Stimulated activated CD8-positive, alpha-beta memory T cell treated with anti-CD3 and anti-CD28 coated beads, Interleukin-7, amount 100 ng/mL, for 1 hour (primary cell): Measurements from ENCODE around the gene PSMD9.
"Not testable (repeated sequence)": the region's sequence is repeated elsewhere in the genome, so short reads cannot be mapped to it uniquely, and the experiment has no call there.

Experiments used
- DNase-seq, 2 donors: peaks; one replicate each; pipeline ENCODE4 v3.0.0-alpha.2; 2020; ENCODE audit warnings: low read depth in 2 of 2

Gene PSMD9

DNA sequence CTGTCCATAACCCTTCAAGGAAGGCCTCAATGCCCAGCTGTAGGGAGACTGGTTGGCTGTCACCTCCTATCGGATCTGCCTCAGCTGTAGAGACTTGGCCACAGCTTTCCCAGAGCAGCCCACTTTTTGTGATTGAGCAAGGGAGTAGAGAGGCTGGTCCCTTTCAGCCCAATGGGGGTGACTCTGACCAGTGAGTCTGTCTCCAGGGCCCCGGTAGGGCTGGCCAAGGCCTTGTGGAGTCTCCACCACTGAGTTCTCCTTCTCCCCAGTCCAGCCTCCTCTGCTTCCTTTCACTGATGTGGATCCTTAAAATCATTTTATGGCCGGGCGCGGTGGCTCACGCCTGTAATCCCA lies 15.4 kb upstream of the PSMD9 start:
- DNase-seq = no peak

DNA sequence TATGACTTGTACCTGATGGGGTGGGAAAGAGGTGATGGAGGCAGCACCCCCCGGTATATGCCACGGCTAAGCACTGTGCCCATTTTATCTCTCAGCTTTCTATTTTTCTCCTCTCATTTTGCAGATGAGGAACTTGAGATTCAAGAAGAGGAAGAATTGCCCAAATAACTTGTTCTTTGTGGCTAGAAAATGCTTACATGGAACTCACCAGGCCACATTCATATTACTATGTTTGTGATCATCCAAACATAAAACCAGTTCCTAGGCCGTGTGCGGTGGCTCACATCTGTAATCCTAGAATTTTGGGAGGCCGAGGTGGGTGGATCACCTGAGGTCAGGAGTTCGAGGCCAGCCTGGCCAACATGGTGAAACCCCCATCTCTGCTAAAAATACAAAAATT lies 14.5 kb upstream of the PSMD9 start:
- no peak for DNase-seq

DNA sequence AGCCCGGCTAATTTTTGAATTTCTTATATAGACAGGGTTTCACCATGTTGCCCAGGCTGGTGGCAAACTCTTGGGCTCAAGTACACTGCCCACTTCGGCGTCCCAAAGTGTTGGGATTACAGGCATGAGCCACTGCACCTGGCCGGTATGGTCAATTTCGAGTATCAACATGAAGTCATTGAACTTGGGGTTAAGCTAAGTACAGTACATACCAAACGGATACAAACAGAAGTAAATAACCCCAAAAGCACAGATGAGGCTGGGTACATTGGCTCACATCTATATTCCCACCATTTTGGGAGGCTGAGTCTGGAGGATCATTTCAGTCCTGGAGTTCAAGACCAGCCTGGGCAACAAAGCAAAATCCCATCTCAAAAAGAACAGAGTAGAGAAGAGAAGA lies 13.0 kb upstream of the PSMD9 start:
- no peak for DNase-seq

DNA sequence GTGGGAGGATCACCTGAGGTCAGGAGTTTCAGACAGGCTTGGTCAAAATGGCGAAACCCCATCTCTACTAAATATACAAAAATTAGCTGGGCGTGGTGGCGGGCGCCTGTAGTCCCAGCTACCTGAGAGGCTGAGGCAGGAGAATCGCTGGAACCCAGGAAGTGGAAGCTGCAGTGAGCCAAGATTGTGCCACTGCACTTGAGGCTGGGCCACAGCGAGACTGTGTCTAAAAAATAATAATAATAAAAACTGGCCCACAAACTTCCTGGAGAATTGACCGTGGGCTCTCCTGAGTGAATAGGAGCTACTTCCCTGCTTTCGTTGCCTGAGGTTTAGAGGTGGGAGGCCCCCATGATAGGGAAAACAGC lies 12.5 kb upstream of the PSMD9 start:
- not testable (repeated sequence) for DNase-seq

DNA sequence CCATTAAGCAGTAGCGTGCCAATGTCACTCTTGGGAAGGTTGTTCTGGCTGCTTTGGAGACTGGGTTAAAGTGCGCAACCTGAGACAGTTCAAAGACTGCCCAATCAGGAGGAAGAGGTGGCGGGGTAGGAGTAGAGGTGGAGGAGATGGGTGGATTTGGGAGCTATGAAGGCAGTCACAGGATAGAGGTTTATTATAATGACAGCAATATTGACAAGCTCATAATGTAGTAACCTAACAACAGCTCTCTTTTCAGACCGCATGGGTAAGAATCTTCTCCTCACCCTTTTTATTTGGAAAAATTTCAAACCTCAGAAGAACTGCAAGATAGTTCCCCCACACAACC lies 5.3 kb upstream of the PSMD9 start:
- no peak for DNase-seq

DNA sequence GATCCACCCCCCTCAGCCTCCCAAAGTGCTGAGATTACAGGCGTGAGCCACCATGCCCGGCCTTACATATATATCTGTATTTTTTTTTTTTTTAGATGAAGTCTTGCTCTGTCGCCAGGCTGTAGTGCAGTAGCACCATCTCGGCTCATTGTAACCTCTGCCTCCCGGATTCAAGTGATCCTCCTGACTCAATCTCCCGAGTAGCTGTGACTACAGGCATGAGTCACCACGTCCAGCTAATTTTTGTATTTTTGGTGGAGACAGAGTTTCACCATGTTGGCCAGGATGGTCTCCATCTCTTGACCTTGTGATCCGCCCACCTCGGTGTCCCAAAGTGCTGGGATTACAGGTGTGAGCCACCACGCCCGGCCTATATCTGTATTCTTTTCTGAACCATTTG lies 3.5 kb upstream of the PSMD9 start:
- DNase-seq = not testable (repeated sequence)

DNA sequence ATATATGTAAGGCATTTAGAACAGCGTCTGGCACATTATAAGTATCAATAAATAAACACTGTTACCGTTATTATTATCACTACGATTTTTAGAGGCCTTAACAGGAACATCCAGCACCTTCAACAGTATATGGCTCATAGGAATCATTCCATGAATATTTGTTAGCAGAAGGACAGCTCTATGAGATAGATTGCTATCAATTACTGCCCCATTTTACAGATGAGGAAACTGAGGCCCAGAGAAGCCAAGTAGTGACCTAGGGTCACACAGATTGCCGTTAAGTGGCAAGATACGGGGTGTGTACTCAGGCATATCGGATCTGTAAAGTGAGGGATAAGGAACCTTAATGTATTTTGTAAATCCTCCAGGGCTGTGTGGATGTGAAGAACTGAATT lies 510 bp upstream of the PSMD9 start:
- DNase-seq = no peak

DNA sequence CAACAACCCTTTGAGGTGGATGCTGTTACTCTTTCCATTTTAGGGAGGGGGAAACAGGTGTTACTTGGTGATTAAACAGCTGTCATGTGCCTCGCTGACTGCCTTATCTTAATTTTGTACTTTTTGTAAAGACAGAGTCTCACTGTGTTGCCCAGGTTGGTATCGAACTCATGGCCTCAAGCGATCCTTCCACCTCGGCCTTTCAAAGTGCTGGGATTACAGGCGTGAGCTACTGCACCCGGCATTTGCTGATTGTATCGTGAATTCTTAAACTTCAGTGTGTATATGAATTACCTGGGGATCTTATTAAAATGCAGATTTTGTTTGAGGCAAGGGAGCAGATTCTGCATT lies 659 bp downstream of the PSMD9 start:
- DNase-seq = no peak

DNA sequence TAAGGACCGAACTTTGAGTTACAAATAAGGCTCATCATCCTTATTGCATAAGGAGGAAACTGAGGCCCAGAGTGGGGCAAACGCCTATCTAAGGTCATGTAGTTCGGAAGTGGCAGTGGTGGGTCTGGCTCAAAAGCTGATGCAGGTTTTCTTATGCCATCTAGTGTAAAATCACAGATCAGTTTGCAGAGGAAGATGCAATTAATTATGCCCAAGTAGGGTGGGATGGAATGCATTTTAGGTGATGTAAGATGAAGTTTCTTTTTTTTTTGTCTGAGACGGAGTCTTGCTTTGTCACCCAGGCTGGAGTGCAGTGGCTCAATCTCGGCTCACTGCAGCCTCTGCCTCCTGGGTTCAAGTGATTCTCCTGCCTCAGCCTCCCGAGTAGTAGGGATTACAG lies 1.1 kb downstream of the PSMD9 start:
- DNase-seq = not testable (repeated sequence)

DNA sequence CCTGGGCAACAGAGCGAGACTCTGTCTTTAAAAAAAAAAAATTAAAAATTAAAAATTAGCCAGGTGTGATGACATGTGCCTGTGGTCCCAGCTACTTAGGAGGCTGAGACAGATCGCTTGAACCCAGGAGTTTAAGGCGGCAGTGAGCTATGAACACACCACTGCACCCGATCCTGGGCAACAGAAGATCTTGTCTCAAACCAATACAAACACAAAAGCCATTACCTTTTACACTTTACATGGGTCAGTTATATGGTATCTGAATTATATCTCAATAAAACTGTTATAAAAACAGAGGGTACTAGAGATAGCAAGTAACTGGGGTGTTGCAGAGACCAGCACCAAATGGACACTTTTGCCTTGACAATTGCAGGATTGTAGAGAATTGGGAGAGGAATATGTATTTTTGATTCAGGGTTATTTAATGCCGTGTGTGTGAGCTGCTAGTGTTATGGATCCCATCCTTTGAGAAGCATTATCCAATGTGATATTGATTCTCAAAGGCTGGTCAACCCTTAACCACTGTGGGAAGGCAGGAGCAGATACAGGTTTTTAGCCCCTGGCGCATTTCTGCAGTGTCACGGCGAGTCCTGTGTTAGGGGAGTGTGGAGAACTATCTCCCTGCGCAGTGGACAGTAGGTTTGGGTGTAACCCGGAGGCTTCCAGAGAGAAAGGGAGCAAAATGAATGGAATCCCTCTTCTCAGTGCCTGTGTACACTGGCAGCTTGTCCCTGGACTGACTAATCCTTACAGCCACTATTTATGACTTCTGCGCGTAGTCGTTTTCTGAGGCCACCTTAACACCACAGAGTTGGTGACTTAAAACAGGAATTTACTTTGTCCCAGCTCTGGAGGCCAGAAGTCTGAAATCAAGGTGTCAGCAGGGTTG lies 4.3 kb downstream of the PSMD9 start:
- no peak for DNase-seq

DNA sequence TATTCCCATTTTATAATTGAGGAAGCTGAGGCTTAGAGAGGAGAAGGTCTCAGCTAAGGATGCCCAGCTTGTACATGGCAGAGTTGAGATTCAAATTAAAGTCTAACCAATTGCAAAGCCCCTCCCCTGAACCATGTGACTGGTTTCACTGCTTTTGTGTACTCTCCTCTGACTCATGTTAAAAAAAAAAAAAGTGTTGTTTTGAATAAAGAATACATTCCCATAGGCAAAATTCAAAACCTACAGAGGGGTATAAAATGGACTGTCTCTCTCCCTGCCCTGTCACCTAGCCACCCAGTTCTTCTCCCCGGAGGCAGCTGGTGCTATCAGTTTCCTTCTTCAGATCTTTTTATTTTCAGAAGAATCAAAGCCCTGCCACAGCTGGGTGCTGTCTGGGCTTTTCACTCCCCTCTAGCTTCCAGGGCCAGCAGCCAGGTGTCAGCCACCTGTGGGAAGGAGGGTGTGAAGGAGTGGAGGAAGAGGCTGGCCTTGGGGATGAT lies 5.4 kb downstream of the PSMD9 start:
- no peak for DNase-seq

DNA sequence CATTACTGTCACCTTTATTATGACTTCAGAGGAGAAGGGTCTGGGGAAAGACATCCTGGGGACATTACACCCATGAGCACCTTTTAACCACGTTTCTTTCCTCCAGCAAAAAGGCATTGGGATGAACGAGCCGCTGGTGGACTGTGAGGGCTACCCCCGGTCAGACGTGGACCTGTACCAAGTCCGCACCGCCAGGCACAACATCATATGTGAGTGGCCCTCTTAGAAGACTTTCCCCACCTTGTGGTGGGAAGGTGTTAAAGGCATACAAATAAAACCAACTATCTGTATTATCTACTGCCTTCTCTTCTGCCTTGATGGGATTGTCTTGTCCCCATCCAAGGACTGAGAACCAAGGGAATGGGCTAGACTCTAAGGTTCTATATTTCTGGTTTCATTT lies 6.0 kb downstream of the PSMD9 start:
- DNase-seq = no peak

DNA sequence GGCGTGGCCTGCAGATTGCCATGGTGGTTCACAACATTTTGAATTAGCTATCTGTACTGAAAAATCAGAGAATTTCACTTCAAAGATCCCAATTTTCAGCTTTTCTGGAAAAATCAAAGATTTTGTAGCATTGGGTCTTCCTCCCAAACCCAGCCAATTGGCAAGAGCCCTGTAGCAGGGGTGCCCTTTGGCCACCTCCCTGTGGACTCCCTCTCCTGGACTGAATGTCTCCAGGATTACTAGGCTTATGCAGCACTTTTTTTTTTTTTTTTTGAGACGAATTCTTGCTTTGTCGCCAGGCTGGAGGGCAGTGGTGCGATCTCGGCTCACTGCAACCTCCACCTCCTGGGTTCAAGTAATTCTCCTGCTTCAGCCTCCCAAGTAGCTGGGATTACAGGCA lies 9.7 kb downstream of the PSMD9 start:
- no peak for DNase-seq

DNA sequence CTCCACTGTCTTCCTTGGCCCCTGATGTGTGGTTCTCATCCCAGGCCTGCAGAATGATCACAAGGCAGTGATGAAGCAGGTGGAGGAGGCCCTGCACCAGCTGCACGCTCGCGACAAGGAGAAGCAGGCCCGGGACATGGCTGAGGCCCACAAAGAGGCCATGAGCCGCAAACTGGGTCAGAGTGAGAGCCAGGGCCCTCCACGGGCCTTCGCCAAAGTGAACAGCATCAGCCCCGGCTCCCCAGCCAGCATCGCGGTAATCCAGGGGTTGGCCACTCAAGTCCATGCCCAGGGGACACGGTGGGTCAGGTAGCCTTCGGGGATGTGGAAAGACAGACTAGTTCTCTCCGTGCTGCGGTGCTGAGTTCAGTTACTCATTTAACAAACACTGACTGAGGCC lies 11.0 kb downstream of the PSMD9 start:
- DNase-seq = no peak

DNA sequence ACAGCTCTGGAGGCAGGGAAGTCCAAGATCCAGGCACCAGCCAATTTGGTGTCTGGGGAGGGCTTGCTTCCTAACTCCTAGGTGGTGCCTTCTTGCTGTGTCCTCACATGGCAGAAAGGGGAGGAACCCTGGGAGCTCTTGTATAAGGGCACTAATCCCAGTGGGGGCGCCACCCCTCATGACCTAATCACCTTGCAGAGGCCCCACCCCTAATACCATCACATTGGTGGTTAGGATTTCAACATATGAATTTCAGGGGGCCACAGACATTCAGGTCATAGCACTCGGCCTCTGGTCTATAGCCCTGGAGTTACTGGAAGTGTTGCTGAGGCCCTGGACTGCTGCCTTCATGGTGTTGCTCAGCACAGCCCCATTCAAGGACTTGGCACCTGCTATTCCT lies 14.6 kb downstream of the PSMD9 start:
- DNase-seq = no peak

DNA sequence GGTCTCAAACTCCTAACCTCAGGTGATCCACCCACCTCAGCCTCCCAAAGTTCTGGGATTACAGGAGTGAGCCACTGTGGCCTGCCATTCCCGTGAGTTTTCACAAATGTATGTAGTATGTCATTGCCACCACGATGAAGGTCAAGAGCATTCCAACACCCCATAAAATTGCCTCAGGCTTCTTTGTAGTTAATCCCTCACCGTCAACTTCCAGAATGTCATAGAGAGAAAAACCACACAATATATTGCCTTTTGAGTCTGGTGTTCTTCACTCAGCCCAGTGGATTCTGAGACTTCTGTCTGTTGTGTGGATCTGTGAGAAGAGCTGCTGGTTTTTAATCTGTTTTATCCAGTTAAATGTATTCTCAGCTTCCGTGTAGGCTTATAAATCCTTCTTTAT lies 17.2 kb downstream of the PSMD9 start:
- DNase-seq = no peak

DNA sequence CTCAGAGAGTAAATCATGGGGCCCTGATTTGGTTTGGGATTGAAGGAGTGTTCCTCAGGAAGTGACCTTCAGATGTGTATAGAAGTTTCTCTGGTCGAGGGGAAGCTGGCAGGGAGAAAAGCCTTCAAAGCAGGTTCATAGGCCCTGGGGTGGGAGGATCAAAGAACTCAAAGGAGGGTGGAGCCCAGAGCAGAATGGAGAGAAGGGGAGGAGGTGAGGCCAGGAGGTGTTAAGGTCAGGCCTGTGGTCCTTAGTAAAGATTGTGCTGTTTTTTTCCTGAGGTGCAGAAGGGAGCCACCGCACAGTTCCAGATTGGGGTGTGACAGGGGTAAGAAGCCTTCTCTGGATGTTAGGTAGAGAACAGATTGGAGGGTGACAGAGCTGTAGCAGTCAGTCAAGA lies 20.1 kb downstream of the PSMD9 start:
- DNase-seq = no peak

DNA sequence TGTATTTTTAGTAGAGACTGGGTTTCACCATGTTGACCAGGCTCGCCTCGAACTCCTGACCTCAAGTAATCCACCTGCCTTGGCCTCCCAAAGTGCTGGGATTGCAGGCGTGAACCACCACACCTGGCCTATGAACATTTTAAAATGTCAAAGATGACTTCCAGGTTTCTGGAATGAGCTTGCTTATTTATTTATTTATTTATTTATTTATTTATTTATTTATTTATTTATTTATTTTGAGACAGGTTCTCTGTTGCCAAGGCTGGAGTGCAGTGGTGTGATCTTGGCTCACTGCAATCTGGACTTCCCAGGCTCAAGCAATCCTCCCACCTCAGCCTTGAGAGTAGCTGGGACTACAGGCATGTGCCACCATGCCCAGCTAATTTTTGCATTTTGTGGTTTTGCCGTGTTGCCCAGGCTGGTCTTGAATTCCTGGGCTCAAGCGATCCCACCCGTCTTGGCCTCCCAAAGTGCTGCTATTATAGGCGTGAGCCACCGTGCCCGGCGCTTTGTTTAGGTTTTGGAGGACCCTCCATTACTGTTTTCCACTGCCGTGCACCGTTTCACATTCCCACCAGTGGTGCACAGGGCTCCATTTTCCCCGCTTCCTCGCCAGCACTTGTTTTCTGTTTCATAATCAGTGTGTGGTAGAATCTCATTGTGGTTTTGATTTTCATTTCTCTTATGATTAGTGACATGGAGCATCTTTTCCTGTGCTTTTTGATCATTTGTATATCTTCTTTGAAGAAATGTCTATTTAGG lies 23.4 kb downstream of the PSMD9 start:
- no peak for DNase-seq

DNA sequence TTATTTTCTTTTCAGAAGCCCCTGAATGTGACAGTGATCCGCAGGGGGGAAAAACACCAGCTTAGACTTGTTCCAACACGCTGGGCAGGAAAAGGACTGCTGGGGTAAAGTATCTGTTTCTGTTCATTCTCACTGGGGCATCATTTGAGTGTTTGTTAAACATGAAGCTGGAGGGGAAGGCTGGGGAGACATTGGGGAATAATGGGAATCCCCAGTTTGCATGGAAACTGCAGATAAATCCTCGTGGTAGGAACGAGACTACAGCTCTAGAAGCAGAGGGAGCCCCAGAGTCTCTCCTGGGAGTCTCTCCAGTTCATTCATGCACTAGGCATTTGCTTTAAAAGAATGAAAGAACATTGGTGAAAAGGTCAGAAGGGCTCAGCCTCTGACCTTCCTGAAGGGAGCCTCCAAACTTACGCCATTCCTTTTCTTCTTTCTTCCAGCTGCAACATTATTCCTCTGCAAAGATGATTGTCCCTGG lies 27.3 kb downstream of the PSMD9 start:
- DNase-seq = no peak

DNA sequence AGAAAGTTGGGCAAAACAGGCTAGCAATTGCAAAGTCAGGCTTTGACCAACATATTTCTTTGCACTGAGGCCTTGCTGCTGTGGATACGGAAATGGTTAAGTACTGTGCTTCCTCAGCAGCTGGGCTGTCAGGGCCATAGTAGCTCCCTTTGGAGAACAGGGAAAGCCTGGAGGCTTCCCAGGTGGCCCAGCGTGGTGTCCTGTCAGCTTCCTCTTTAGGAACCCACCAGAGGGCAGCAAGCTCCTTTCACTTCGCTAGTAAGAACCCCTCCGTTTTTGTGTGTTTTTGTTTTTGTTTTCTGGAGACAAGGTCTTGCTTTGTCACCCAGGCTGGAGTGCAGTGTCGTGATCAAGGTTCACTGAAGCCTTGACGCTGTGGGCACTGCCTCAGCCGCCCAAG lies 28.1 kb downstream of the PSMD9 start:
- DNase-seq = no peak

DNA sequence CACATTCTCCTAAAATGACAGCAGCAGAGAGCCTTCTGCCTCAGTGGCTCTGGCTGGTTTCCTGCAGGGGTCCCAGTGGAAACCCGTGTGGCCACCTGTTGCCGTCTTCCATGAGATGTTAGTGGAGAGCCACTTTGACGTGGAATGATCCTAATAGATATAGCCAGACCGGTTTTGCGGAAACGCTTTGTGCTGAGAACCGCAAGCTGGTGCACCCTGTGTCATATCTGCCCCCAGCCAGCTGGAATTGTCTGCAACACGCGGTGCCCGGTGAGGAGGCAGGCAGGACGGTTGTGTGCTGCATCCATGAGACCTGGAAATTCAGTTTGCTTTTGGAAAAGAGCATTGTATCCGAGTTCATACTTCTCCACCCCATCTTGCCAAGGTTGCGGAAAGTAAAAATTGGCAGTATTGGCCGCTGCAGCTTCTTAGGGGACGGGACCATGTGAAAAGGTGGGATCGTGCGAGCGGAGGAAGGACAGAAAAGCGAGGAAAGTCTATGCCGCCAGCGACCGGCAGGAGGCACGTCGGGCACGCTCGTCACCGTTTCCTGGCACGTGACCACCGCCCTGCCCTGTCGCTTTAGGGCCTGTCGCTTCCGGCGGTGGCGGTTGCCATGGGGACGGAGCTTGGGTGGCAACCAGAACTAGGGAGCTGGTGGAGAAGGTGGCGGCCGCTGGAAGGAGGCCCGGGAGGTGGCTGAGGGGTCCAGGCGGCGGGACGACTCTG lies 29.5 kb downstream of the PSMD9 start, which contains the start of gene CFAP251:
CFAP251 (plus strand) TSS at position 643 of the 729 bp plus-strand sequence. CDS start 2,714 bp downstream, outside the sequence.
- peak; percentile 91 to 95 for DNase-seq

DNA sequence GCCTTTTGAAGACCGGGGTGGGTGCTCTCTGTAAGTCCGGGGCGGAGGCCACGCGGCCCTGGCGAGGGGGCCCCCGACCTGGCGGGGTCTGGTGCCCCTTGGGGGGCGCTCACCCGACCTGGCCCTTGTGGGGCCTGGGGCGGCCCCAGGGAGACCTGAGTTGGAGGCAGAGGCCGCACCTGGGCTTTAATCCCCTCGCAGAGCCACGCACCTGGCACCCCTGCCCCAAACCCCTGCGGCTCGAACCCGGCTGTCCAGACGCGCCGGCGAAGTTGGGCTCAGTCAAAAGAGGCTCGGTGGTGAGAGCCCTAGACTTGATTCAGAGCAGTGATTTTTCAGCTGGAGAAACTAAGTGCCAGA lies 30.1 kb downstream of the PSMD9 start:
- no peak for DNase-seq

DNA sequence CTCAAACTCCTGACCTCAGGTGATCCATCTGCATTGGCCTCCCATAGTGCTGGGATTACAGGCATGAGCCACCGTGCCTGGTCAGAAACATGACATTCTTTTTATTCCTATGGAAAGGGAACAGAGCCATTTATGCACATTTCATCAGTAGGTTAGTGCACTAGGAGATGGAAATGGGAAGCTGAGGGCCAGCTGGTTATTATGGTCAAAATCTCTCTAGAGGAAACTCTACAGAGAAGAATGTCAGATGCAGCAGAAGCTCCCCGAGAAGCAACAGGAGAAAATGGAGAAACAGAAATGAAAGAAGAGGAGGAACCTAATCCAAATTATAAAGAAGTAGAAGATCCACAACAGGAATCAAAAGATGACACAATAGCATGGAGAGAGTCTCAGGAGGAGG lies 32.5 kb downstream of the PSMD9 start:
- DNase-seq = no peak
